Activated CD8-positive, alpha-beta memory T cell treated with anti-CD3 and anti-CD28 coated beads for 48 hours (primary cell): Measurements from ENCODE around the gene EML6.

Experiments
- DNase-seq, 3 experiments: peaks; one replicate each; pipeline ENCODE4 v3.0.0-alpha.2; 2020; ENCODE audit warnings: low read depth in 2 of 3, low spot score in 2 of 3

Gene EML6

GRCh38 chr2:55014962-55015939 lies 291.8 kb downstream of the EML6 start:
- no peak for DNase-seq

GRCh38 chr2:55017428-55017827 lies 294.0 kb downstream of the EML6 start:
- DNase-seq = no peak

GRCh38 chr2:55017880-55018279 lies 294.4 kb downstream of the EML6 start:
- DNase-seq = no peak

GRCh38 chr2:55018619-55019018 lies 295.2 kb downstream of the EML6 start:
- no peak for DNase-seq

- DNase-seq = no peak
Observed at GRCh38 chr2:55019526-55020258, 296.2 kb downstream of the EML6 start.
